22Rv1 (cell line): ENCODE results near the gene INSYN2B.
A peak's percentile ranks its signal among the peaks of the same experiment; 100 is the strongest.

Source experiments
- H3K27ac ChIP-seq: fragments of 450-650 bp; 2 replicates; pipeline ENCODE4 v1.5.1; 2017
- ZFX ChIP-seq: fragments of 450-650 bp; IDR thresholded peaks from 2 replicates; pipeline ENCODE4 v1.6.1; 2017; ENCODE audit warnings: antibody characterized with exemption, borderline replicate concordance
- TF ChIP-seq, protein P1 (sequence below): fragments of 450-650 bp; IDR thresholded peaks from 2 replicates; pipeline ENCODE4 v1.5.1; 2017; ENCODE audit warnings: mild to moderate bottlenecking

The INSYN2B gene

DNA sequence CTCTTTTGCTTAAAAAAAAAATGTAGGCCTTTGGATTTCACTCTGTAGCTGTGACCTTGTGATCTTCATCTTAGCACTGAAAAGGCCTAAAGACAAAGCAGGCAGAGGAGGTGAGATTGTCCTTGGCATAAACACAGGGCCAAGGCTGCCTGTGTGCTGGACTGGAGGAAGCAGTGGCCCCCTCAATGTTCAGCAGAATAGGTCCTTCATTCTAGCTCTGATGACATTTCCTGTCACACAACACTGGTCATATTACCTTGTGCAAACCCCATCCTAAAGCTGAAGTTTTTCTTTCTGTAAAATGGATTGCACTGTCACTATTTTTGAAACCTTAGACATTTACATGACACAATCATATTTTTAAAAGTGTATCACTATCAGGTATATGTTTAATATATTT, 147.4 kb downstream of the INSYN2B start:
- TF ChIP-seq ZFX = no peak
- TF ChIP-seq, protein P1, sequence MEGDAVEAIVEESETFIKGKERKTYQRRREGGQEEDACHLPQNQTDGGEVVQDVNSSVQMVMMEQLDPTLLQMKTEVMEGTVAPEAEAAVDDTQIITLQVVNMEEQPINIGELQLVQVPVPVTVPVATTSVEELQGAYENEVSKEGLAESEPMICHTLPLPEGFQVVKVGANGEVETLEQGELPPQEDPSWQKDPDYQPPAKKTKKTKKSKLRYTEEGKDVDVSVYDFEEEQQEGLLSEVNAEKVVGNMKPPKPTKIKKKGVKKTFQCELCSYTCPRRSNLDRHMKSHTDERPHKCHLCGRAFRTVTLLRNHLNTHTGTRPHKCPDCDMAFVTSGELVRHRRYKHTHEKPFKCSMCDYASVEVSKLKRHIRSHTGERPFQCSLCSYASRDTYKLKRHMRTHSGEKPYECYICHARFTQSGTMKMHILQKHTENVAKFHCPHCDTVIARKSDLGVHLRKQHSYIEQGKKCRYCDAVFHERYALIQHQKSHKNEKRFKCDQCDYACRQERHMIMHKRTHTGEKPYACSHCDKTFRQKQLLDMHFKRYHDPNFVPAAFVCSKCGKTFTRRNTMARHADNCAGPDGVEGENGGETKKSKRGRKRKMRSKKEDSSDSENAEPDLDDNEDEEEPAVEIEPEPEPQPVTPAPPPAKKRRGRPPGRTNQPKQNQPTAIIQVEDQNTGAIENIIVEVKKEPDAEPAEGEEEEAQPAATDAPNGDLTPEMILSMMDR = no peak

DNA sequence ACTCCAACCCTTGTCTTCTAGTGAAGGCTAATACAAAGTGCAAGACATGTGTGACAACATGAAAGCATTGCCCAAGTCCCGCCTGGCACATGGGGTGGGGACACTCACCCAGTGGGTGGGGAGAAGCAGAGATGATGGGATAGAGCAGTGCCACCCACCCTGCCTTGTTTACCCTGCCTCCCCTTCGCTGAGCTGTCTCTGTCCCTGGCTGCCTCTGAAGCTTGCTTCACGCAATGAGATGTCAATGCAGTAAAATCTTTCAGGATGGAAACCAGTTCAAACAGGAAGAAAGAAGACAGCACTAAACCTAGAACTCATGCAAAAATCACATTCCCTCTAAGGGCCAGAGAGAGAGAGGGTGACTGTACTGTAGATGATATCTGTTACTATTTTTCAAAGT, 148.0 kb downstream of the INSYN2B start:
- no peak overlapping the region for H3K27ac ChIP-seq
- TF ChIP-seq, protein P1 = no peak
- no peak for TF ChIP-seq ZFX

More for the DNA sequence above, 147.4 kb downstream of the INSYN2B start:
- H3K27ac ChIP-seq = no peak overlapping the region

DNA sequence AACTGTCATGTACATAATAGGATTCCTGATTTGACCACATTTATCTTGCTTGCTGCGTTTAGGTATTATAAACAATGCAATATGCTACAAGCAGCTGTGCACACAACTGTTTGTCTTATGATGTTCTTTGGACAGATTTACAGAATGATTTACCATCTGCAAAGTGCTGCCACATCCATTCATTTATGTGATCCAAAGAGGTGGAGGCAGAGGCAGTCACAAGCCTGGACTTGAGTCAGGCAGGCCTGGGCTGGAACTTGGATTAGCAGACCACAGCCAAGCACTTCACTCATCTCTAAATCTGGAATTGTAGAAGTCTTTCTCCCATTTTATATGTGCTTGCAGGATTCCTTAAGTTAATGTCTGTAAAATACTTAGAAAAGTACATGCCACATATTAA, 149.0 kb downstream of the INSYN2B start:
- H3K27ac ChIP-seq = no peak overlapping the region
- TF ChIP-seq, protein P1 = no peak
- no peak for TF ChIP-seq ZFX

DNA sequence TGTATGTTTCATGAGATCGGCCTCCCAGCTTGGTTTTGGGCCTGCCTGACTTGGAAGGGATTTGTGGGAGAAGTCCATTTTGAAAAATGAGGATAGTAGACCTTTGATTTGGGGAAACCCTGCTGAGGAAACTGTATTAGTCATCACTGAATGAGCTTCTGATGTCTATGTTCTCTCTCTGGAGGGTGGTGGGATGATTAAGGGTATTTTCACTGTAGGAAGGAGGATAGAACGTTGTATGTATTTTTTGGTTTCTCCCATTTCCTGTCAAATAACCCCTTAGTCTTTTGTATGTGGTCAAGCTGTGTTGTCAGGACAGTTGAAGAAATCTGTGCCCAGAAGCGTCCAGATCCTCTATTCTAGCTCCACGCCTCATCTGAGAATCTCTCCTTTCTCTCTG, 151.9 kb downstream of the INSYN2B start:
- TF ChIP-seq ZFX = no peak
- TF ChIP-seq, protein P1 = no peak

DNA sequence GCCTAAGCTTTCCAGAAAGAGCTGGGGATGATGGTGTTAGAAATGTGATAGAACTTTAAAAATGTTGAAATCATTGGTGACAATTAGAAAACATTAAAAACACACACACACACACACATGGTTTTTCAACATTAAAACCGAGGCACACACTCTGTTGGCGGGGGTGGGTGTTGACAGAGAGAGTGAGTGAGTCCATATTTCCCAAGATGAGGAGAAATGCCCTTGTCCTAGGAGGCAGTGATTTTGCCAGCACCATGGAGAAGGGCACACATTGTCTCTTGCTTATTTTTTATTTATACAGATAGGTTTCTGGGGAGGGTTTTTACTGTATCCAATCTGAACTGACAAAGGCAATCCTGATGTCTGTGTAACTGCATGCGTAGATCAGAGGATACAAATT, 152.5 kb downstream of the INSYN2B start:
- no peak overlapping the region for H3K27ac ChIP-seq
- TF ChIP-seq ZFX = no peak
- TF ChIP-seq, protein P1 = no peak

More for the DNA sequence above, 151.9 kb downstream of the INSYN2B start:
- H3K27ac ChIP-seq = no peak overlapping the region

DNA sequence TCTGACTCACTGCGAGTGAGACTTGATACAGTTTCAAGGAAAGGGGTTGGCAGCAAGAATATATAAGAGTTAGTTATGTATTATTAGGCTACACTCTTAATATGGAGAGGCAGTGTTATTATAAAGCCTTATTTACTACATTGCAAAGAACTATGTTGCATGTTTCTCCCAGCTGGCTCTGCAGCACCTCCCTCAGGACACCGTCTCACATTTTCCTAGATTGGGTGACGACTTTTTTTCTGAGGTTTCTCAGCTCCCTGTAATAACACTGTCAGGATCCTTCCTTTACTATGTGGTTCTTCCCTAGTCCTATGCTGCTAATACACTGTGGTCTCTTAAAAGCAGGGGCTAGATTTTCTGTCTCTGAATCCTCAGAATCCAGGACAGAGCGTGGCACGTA, 153.7 kb downstream of the INSYN2B start:
- no peak overlapping the region for H3K27ac ChIP-seq
- TF ChIP-seq ZFX = no peak
- TF ChIP-seq, protein P1 = peak; percentile 17

DNA sequence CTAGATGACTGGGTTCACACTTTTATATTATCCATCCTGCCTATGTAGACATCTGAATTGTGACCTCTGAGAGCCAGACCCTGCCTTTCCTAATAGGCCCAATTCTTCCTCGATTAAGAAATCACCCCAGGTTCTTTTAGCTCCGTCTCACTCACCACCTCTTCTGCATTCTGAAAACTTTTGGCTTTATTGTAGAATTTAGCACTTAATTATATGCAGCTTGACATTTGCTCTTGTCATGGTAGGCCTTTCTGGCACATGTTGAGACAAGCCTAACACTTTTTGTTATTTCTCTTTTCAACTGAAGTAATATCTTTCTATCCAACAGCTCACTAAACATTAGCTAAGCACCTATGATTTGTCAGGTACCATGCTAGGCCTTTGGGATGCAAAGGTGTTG, 163.3 kb downstream of the INSYN2B start:
- TF ChIP-seq, protein P1 = no peak
- TF ChIP-seq ZFX = no peak
- H3K27ac ChIP-seq = no peak overlapping the region
